HG02885 (cell line): ENCODE data around the gene APOC3.
A peak's percentile ranks its signal among the peaks of the same experiment; 100 is the strongest.

Experiments used
- ATAC-seq: cut with Tn5 transposase; IDR thresholded peaks from one replicate; pipeline ENCODE4 v1.9.1; 2021; ENCODE audit warnings: mild to moderate bottlenecking; ENCODE audit not compliant: unreplicated experiment, poor library complexity

APOC3 gene

DNA sequence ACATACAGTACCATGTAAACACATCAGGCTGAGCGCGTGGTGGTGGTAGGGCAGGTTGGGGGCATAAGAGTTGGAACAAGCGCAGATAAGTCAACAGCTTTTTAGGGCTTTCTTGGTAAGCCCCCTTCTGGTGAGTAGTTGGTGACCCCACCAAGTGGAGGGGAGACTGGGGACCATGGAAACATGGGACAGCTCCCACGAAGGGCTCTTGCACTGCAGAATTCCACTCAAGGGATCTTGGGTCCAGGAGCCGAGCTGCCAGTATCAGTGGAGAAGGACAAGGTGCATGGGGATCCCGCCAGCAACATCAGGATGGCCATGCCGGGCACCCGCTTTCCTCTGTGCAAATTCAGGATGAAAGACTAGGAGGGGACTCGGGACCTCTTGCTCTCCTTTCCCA, 14.0 kb downstream of the APOC3 start:
- no peak for ATAC-seq

DNA sequence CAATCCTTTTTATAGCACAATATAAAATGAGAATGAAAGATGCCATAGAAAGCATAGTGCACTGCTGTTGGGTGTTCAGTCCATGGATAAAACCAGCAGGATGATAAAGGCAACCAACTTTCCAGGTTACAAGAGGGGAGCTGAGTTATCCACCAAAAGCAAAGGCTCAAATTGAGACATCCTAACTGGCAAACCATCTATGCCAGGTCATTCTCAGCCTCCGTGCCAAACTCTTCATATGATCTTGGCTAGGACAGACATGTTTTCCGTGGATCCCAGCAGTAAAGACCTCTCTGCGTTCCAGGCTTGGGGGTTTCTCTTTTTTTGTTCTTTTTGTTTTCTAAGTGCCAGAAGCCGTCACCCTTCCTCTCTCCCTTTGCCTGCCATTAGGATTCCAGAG, 15.0 kb downstream of the APOC3 start:
- no peak for ATAC-seq

DNA sequence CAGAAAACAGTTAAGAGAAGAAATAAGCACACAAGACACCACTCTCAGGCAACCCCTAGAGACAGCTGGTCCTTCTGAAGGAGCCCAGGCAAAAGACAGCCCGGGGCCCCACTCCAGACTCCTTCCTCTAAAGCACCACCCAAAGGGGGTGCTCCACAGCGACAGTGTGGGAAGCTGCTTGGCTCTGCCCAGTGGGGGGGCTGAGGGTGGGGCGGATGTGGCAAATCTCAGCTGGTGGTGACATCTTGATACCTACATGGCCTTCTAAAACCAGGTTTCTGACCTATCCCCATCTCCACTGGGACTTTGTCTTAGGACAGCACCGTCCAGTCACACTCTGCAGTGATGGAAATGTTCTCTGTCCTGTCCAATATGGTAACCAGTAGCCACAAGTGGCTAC, 17.9 kb downstream of the APOC3 start:
- no peak for ATAC-seq

DNA sequence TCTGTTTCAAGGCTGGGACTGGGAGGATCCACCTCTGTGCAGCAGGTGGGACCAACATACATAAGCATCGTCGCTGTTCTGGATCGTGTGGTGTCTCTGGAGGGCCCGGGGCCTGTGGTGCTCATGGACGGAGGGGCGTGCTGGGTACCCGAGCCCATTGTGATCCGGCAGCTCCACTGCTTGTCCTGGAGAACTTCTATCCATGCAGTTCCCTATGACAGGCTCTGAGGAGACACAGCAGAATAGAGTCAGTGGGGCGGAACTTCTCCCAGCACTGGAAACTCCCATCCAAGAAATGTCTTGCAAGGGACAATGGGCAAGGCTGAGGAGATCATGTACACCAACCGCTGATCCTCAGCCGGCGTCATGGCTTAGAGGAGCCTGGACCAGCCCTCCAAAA, 19.4 kb downstream of the APOC3 start:
- ATAC-seq: no peak

DNA sequence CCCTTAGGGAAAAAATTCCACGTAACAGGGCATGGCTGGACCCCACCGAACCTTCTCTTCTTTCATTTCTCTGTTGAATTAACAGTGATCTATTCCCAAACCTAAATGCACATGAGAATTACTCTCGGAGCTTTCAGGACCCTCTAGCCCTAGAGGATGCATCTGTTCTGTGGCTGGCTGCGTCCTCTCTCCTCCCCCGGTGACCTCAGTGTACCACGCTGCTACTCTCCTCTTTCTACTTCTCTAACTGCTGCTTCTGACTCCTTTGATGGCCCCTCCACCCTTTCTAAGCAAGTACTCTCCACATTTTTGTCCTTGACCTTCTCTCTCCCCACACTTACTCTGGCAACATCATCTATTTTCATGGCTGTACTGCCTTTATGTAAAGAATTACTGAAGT, 19.8 kb downstream of the APOC3 start:
- ATAC-seq: no peak

DNA sequence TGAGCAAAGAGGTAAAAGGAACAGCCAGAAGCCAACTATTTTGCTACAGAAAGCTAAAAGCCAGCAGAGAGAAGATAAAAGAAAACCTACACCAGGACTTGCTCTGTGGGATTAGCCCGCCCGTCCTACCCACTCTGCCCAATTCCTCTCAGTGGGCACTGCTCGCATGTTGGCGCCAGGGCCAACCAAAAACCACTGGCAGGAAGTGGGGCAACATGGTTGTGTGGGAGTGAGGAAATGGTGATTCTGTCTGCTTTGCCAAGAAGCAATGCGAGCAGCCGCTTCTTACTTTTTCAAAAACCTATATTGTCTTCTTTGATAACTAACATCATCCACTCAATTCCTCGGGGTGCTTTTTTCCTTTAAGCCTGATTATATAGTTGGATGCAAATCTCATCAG, 21.9 kb downstream of the APOC3 start:
- no peak for ATAC-seq

DNA sequence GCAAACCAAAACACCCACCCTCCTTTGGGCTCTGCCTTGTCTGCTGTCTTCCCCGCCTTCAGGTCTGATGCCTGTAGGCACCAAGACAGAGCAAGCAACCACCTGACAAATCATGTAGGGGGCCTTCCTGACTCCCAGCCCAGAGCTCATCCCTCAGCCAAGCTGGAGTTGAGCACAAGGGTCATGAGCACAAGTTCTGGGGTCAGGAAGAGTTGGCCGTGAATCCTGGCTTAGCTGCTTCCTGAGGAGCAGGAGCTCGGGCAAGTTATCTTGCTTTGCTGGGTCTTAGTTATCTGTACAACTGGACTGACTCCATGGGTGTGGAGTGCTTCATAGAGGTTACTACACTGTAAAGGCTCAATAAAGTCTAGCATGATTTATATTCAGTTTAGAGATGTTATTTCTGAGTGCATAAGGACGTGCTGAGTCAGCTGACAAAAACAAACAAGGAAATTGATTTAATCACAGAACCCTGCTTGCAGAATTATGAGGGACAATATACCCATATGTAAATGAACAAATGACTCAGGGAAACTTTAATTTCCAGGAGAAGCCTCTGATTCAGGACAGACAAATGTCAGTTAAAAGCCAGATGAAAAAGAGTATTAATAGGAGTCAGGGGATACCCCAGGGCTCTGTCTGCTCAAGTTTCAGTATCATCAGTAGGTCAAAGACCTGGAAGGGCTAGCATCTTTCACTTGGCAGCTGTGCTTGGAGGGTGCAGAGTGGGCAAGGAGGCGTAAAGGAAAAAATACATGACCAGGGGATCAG, 22.7 kb downstream of the APOC3 start:
- no peak for ATAC-seq

DNA sequence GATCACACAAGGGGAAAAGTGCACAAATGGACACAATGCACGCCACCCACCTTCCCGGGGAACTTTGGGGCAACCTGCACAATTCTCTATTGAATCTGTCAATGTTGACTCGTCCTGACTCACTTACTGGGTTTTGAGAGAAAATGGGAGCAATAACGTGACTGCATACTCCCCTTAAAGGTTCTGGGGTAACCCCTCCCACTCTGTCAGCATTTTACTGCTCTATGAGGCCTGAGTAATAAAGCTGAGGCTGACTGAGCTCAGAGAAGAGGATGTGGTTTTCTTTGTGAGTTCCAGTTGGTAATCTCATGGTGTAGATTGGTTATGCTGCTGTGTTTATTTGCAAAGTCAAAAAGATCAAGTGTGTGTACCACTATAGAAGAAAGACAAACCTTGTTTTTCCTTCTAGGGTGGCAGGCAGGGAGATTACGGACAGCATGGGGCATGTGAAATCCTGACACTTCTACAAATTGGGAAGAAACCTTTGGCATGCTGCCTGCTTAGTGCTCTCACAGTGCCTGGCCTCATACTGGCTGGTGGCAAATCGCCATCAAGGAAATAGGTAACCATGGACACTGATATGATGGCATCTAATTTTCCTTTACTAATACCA, 23.9 kb downstream of the APOC3 start:
- peak; percentile 96 for ATAC-seq

DNA sequence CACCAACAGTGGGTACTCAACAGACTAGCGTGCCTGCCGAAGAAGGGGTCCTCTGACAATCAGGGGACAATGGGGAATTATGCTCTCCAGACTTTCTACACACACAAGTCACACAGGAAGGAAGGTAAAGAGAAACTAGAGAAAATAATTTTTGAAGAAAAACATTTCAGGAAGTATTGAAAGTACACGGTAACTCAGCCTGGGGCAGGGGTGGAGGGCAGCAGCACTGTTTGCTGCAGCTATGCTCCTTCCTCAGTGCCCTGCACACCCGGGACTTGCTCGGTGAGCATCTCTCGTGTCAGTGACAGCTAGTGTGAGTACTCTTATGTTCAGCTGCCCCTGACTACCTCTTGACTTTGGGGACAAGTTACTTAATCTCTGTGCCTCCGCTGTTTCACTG, 25.7 kb downstream of the APOC3 start:
- no peak for ATAC-seq

DNA sequence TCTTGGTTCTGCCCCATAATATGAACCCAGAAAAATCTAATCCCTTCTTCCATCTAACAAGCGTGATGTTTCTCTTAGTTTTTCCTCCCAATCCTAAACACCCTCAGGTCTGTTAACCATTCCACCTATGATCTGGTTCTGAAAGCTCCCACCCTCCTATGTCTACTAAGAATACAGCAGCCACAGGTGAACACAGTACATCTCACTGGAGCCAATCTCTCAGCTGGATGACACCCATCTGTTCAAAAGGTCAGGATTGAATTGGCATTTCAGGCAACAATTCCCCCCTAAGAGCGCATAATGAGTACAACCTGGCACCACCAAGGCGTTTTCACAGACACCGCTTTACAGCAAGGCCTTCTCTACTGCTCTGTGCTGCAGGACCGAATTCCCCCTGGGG, 26.7 kb downstream of the APOC3 start:
- no peak for ATAC-seq

DNA sequence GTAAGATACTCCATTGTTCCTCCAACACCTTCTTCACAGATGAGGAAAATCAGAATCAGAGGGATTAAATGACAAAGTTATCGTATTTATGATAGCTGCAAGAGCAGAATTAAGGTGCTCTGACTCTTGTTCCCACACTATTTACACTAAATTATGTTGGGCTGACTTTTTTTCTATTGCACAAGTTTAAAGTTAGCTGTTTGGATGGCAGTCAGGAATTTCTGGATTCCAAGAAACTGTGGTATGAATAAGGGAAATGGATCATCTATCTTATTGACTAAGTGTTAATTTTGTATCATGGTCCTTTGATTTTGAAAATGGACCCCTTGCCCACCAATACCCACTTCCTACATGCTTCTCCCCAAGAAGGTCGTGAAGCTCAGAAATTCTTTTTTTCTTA, 27.6 kb downstream of the APOC3 start:
- no peak for ATAC-seq

DNA sequence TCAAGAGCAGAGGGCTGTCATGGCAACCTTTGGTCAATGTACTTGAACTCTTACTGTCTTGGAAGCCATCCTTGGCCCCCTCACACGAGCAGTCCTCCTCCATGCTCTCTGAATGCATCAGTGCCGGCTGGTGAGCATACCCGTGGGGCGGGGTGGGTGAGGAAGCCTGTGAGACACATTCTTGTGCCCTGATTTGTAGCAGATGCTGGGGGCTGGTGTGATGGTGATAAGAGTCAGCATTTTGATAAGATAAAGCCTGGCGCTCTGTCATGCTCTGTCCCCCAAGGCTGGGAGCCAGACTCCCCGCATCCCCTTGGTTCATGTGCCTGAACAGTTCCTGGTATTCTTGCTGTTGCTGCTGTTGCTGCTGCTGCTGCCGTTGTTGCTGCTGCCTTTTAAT, 28.2 kb downstream of the APOC3 start:
- ATAC-seq: no peak

DNA sequence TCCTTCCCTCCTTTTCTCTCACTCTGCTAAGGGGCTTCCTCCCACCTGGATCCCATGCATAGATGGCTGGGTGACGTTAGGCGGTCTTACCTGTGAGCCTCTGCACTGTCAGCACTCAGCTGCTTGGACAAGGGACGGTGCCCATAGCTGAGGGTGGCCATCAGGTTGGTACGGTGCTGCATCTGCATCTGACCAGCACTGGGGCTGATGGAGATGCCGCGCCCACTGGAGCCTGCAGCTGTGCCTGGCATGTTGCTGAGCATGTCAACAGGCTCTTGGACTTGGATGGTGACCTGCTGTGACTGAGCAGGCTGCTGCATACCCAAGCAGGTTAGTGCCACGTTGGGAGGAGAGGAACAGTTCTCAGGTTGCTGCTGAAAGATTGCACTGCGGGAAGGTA, 29.5 kb downstream of the APOC3 start:
- ATAC-seq: no peak

DNA sequence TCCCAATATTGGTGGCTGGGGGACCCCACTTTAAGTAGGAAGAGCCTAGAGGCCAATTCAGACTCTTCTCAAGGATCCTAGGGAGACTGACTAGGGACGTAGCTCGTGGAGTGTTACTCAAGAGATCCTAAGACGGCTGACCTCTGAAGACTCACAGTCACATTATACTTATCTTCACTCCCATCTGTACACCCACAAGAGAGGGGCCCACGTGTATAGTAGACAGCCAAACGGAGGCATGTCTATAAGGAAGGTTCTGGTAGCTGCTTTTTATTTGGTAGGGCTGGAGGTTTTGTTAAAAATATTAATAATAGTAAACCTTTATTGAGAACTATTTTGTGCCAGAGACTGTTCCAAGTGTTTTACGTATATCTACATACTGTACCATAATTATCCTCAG, 30.6 kb downstream of the APOC3 start:
- ATAC-seq: no peak

DNA sequence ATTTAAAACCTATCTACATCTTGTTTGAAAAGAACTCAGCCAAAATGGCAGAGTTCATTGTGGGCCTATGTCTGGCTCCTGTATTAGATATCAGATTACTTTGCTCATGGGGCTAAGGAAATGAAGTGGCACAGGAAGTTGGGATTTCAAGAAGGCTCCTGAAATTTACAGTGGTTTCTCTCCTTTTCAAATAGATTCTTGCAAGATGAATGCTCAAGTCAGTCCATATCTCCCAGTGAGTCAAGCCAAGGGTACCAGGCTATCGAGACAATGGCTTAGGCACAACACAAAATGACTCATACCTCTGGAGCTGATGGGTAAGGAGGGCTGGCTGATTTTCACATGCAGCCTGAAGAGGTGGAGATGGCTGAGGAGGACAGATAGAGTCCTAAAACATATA, 31.8 kb downstream of the APOC3 start:
- no peak for ATAC-seq

DNA sequence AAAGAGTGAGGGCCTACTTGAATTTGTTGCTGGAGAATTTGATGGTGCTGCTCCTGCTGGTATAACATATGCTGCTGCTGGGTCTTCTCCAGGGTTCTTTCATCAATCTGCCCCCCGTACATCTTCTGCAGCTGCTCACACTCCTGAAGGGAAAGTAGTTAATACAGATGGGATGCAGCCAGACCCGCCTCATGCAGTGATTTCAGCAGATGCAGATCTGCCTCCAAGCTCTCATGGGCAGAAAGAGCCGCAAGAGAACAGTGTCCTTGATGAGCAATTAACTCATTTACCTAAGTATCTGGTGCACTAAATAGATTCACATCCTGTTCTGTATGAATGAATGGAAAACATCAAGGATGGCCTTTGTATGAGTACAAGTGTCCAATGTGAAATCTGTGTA, 32.5 kb downstream of the APOC3 start:
- no peak for ATAC-seq

DNA sequence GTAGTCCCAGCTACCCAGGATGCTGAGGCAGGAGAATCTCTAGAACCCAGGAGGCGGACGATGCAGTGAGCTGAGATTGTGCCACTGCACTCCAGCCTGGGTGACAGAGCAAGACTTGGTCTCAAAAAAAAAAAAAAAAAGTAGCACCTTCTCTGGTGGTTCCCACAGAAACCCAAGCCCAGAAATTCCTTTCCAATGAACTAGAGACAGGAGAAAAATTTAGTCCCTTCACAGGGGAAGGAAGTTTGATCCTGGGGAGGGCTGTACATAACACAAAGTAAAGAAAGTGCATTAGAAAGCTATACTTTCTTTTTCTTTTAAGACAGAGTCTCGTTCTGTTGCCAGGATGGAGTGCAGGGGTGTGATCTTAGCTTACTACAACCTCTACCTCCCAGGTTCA, 33.2 kb downstream of the APOC3 start:
- ATAC-seq: no peak

DNA sequence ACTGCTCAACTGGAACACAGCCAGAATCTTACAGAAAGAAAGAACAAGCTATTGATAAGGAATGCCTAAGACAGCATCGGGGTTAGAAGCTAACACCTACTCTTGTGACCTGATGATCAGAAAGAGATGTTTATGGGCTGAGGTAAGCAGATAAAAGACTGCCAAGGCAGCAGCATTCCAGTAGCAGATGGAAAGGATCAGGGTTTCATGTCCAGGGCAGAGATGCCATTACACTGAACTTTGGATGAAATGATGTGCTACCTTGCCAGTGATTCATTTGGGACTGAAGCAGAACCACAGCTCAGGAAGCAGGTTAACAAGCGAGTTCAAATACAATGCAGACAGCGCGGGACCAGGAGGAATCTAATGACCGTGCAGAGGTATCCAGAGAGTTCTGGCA, 34.8 kb downstream of the APOC3 start:
- no peak for ATAC-seq

DNA sequence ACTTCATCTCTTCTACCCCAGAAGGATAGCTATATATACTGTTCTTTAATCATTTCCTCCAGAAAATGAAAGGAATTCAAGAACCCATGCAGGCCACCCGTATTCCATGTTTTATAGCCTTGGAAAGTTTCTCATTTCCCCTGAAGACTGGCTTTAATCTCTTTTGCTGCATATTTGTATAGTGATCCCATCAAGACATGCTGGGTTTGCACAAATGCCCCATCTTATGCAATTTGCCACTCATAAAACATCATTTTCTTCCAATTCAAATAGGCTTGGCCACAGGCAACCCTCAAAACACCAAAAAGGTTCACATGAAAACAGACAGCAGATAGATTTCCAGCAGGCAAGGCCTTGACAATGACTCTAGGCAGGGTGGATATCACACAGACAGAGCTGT, 36.0 kb downstream of the APOC3 start:
- no peak for ATAC-seq

DNA sequence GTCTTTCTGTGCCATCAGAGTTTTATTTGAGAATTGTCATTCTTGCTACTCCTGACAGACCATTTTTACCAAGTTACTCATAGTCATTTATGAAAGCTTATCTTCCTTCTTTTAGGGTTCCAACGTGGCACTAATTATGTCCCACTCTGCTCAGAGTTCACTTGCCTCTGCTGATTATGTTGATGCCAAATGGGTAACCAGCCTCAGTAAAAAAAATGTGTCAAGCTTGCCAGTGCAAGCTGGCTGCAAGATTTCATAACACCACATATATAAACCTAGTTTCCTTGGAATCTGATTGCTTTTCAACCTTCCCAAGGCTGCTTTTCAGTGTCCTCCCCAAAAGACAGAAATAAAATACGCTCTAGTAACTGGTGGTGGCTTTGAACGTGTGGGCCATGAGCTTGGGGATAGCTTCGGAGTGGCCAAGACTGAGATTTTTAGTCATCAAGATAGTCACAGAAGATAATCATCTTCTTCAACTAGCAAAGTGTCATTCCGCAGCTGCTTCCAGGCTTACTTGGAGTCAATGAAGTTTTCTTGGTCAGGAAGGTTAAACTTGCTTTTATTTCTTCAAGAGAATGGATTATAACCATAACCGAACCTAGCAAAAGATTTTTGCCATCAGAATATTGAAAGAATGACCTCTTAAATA, 37.2 kb downstream of the APOC3 start:
- ATAC-seq: no peak

DNA sequence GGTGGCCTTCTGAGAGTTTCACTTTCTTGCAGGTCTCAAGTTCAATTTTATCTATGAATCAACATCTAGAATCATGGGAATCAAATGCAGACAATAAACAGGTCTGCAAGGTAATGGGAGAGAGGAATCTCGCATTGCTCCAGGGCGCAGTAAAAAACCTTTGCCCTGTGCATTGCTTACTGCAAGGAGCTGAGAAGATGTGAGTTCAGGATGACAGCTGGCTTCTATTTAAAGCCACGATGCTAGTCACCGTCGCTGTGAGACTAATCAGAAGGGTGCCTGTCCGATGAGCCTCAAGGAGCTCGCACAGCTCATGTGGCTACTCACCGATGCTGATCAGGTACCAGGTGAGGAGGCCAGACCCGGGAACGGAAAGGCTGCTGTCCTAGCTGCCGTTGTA, 37.9 kb downstream of the APOC3 start:
- ATAC-seq: no peak

DNA sequence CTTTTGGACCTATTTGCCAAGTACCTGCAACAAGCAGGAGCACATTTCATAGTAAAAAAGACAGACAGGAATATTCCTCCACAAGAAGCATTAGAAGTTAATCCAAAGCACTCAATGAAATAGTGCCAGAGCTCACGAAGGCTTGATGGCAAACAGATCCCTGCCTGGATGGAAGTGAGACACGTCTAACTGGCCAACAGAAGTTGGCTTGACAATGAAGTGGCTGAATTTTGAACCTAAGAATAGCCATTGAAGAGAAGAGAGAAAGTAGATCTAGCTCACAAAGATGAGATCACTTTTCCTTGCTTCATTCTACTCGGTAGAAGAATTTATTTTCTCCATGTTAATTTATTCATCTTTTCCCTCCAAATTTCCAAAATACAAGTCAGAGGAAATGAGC, 38.4 kb downstream of the APOC3 start:
- ATAC-seq: no peak
